ENCODE measurements around the gene CCDC9. TPM values are rescaled to one million over a fixed set of nuclear protein-coding genes. Genes with fewer than 3 reads are reported as not detected.
"Not testable (repeated sequence)": the region's sequence is repeated elsewhere in the genome, so short reads cannot be mapped to it uniquely, and the experiment has no call there.

Gene CCDC9
- polyA plus RNA-seq, 10 donors = 15.3 to 22.4 (median 19.1) TPM

GRCh38 chr19:47231215-47232054 lies 24.9 kb upstream of the CCDC9 start:
- peak; percentile 78 to 90 (median 81) for DNase-seq

GRCh38 chr19:47232422-47233211 lies 23.7 kb upstream of the CCDC9 start:
- DNase-seq = no peak

GRCh38 chr19:47236072-47236675 lies 20.2 kb upstream of the CCDC9 start:
- no peak for DNase-seq

GRCh38 chr19:47239152-47239551 lies 17.2 kb upstream of the CCDC9 start:
- DNase-seq = no peak

- peak in 2 of 3 donors; percentile 54 to 67 for DNase-seq
Observed at GRCh38 chr19:47239610-47240296, 16.6 kb upstream of the CCDC9 start.

- DNase-seq = no peak
Observed at GRCh38 chr19:47240556-47240955, 15.8 kb upstream of the CCDC9 start.

GRCh38 chr19:47240996-47241918 lies 15.1 kb upstream of the CCDC9 start:
- DNase-seq = peak in 1 of 3 donors; percentile 65

- no peak for DNase-seq
Observed at GRCh38 chr19:47241919-47242577, 14.3 kb upstream of the CCDC9 start.

GRCh38 chr19:47243364-47243775 lies 13.0 kb upstream of the CCDC9 start:
- DNase-seq = peak in 1 of 3 donors; percentile 56

- DNase-seq = peak; percentile 94 to 97 (median 94)
Observed at GRCh38 chr19:47243776-47244547, 12.4 kb upstream of the CCDC9 start.

GRCh38 chr19:47247308-47247990 lies 8.9 kb upstream of the CCDC9 start:
- peak in 2 of 3 donors; percentile 81 to 83 for DNase-seq

- not testable (repeated sequence) for DNase-seq
Observed at GRCh38 chr19:47253016-47253415, 3.3 kb upstream of the CCDC9 start.

- no peak for DNase-seq
Observed at GRCh38 chr19:47253467-47253881, 2.9 kb upstream of the CCDC9 start.

GRCh38 chr19:47253970-47254369 lies 2.4 kb upstream of the CCDC9 start:
- no peak for DNase-seq

- DNase-seq = peak; percentile 98 to 99 (median 99)
Observed at GRCh38 chr19:47256693-47257410, 527 bp downstream of the CCDC9 start.

- no peak for DNase-seq
Observed at GRCh38 chr19:47257411-47258169, 1.3 kb downstream of the CCDC9 start.

GRCh38 chr19:47258434-47258833 lies 2.1 kb downstream of the CCDC9 start:
- no peak for DNase-seq
